HepG2 (cell line): Measurements from ENCODE around the gene MTR. TPM values are rescaled to one million over a fixed set of nuclear protein-coding genes. Genes with fewer than 3 reads are reported as not detected.

Source experiments
- ERF ChIP-seq: IDR thresholded peaks from 2 replicates; pipeline ENCODE4 v1.6.1; 2018; ENCODE audit warnings: missing biosample characterization, missing genetic modification reagents
- HMGXB4 ChIP-seq, 2 experiments: sonication (generic) in 1 of 2; formaldehyde crosslinking in 1 of 2; IDR thresholded peaks; 2 replicates each; pipeline versions ENCODE4 v1.4.0 to v1.6.1; 2018 to 2020; ENCODE audit warnings: missing genetic modification reagents in 2 of 2, borderline replicate concordance in 1 of 2, low read depth in 1 of 2, mild to moderate bottlenecking in 1 of 2, missing biosample characterization in 1 of 2
- KDM6A ChIP-seq: IDR thresholded peaks from 2 replicates; pipeline ENCODE4 v1.6.1; 2016; ENCODE audit warnings: low read depth
- MED8 ChIP-seq: sonication (generic); formaldehyde crosslinking; IDR thresholded peaks from 2 replicates; pipeline ENCODE4 v1.8.1; 2023; ENCODE audit warnings: mild to moderate bottlenecking, missing genetic modification reagents; ENCODE audit not compliant: insufficient replicate concordance
- MEF2D ChIP-seq: sonication (generic); formaldehyde crosslinking; IDR thresholded peaks from 2 replicates; pipeline ENCODE4 v1.5.1; 2020; ENCODE audit warnings: mild to moderate bottlenecking, missing genetic modification reagents
- MXD3 ChIP-seq: IDR thresholded peaks from 2 replicates; pipeline ENCODE4 v1.6.1; 2016; ENCODE audit warnings: mild to moderate bottlenecking, missing biosample characterization, missing genetic modification reagents
- NCOA2 ChIP-seq: sonication (generic); formaldehyde crosslinking; IDR thresholded peaks from 2 replicates; pipeline ENCODE4 v1.8.0; 2022; ENCODE audit warnings: inconsistent platforms
- PATZ1 ChIP-seq: sonication (generic); formaldehyde crosslinking; IDR thresholded peaks from 2 replicates; pipeline ENCODE4 v1.4.0; 2020; ENCODE audit warnings: missing genetic modification reagents
- RNF219 ChIP-seq: sonication (generic); formaldehyde crosslinking; IDR thresholded peaks from 2 replicates; pipeline ENCODE4 v1.5.0; 2020; ENCODE audit warnings: mild to moderate bottlenecking, missing genetic modification reagents
- SMC3 ChIP-seq: IDR thresholded peaks from 2 replicates; pipeline ENCODE4 v1.6.1; 2011; ENCODE audit warnings: low read length, improper control_type of control experiment
- SMYD3 ChIP-seq: sonication (generic); formaldehyde crosslinking; IDR thresholded peaks from 2 replicates; pipeline ENCODE4 v1.8.1; 2023; ENCODE audit warnings: mild to moderate bottlenecking, missing genetic modification reagents
- SP4 ChIP-seq: sonication (generic); formaldehyde crosslinking; IDR thresholded peaks from 2 replicates; pipeline ENCODE4 v1.8.1; 2023; ENCODE audit warnings: mild to moderate bottlenecking, missing genetic modification reagents
- ZNF124 ChIP-seq: sonication (generic); formaldehyde crosslinking; IDR thresholded peaks from 2 replicates; pipeline ENCODE4 v1.4.0; 2020; ENCODE audit warnings: missing genetic modification reagents
- ZNF264 ChIP-seq: sonication (generic); formaldehyde crosslinking; IDR thresholded peaks from 2 replicates; pipeline ENCODE4 v1.4.0; 2020; ENCODE audit warnings: missing genetic modification reagents
- ZNF281 ChIP-seq: sonication (generic); formaldehyde crosslinking; IDR thresholded peaks from 2 replicates; pipeline ENCODE4 v1.4.0; 2020; ENCODE audit warnings: missing genetic modification reagents, borderline replicate concordance
- ZNF501 ChIP-seq: sonication (generic); formaldehyde crosslinking; IDR thresholded peaks from 2 replicates; pipeline ENCODE4 v1.5.1; 2020; ENCODE audit warnings: mild to moderate bottlenecking, moderate library complexity, missing genetic modification reagents
- ZNF564 ChIP-seq: sonication (generic); formaldehyde crosslinking; IDR thresholded peaks from 2 replicates; pipeline ENCODE4 v1.8.1; 2023; ENCODE audit warnings: mild to moderate bottlenecking, missing genetic modification reagents
- ZNF644 ChIP-seq: IDR thresholded peaks from 2 replicates; pipeline ENCODE4 v1.6.1; 2016; ENCODE audit warnings: low read depth
- ZNF709 ChIP-seq: sonication (generic); formaldehyde crosslinking; IDR thresholded peaks from 2 replicates; pipeline ENCODE4 v1.5.0; 2020; ENCODE audit warnings: mild to moderate bottlenecking, missing genetic modification reagents
- ZNF766 ChIP-seq: sonication (generic); formaldehyde crosslinking; IDR thresholded peaks from 2 replicates; pipeline ENCODE4 v1.5.0; 2020; ENCODE audit warnings: missing genetic modification reagents, borderline replicate concordance
- polyA plus RNA-seq, 8 experiments: library from polyadenylated mRNA; depleted of rRNA in 3 of 8; stranded (reverse) in 7 of 8; unstranded in 1 of 8; fragments of >200 nt; fragmentation: Illumina TruSeq in 4 of 8; extraction: Trizol in 4 of 8; gene quantifications; 2 replicates each; pipeline versions ENCODE4 v1.2.1 to v1.2.3, GENCODE V29; 2011 to 2016; ENCODE audit warnings: low read depth in 4 of 8, missing spikeins in 1 of 8, mixed read lengths in 1 of 8; ENCODE audit not compliant: insufficient read depth in 1 of 8
- total RNA-seq, 5 experiments: library from RNA; depleted of rRNA; stranded (reverse); fragments of >200 nt; fragmentation: Illumina TruSeq; extraction: Trizol; gene quantifications; 2 replicates each; pipeline ENCODE4 v1.2.3, GENCODE V29; 2016; ENCODE audit warnings: low read depth in 1 of 5

The MTR gene
- total and polyA plus RNA-seq, 2 of the 13 experiments (the other 11 are each of a cell fraction or from before 2014, with no cell fraction given): 16.3 to 36.1 TPM

- TF ChIP-seq ZNF281: peak; percentile 43; the same call in 1 of the 2 replicates
- TF ChIP-seq RNF219 (CRISPR knock-in tag): no peak
- TF ChIP-seq ZNF264 (CRISPR knock-in tag): 0 out of 2 replicates have a peak, but pooled peaks have one; percentile 19
- TF ChIP-seq ZNF124 (CRISPR knock-in tag): peak; percentile 72; the same call in 1 of the 2 replicates
- no peak for TF ChIP-seq ZNF709 (CRISPR knock-in tag)
- peak; percentile 87 for TF ChIP-seq ZNF644 (CRISPR knock-in tag)
- no peak for TF ChIP-seq MED8 (CRISPR knock-in tag)
- TF ChIP-seq NCOA2: peak; percentile 77
- TF ChIP-seq ZNF564 (CRISPR knock-in tag): 0 out of 2 replicates have a peak, but pooled peaks have one; percentile 23
- peak; percentile 76 for TF ChIP-seq MEF2D (CRISPR knock-in tag)
- 0 out of 2 replicates have a peak, but pooled peaks have one; percentile 1 for TF ChIP-seq SMC3
- peak; percentile 28; the same call in 1 of the 2 replicates for TF ChIP-seq PATZ1 (CRISPR knock-in tag)
- peak in 1 of 2 experiments; percentile 22; a peak in 1 of 4 replicates for TF ChIP-seq HMGXB4 (CRISPR knock-in tag; IDR thresholded peaks at IDR 0.05; ENCODE audit: borderline replicate concordance in 1 of 2, low read depth in 1 of 2)
- peak; percentile 71; the same call in 1 of the 2 replicates for TF ChIP-seq ERF (CRISPR knock-in tag)
- TF ChIP-seq SP4 (CRISPR knock-in tag): no peak
- TF ChIP-seq KDM6A (CRISPR knock-in tag): peak; percentile 62; the same call in 1 of the 2 replicates
- TF ChIP-seq ZNF766 (CRISPR knock-in tag): 0 out of 2 replicates have a peak, but pooled peaks have one; percentile 61
- peak; percentile 61; the same call in 1 of the 2 replicates for TF ChIP-seq ZNF501 (CRISPR knock-in tag)
- peak; percentile 20; the same call in 1 of the 2 replicates for TF ChIP-seq SMYD3 (CRISPR knock-in tag)
- no peak for TF ChIP-seq MXD3 (CRISPR knock-in tag)
These were observed 49.6 kb downstream of the MTR start (continued) for GRCh38 chr1:236844499-236845271.
